Measurements from ENCODE around the gene FAM72D.
"Not testable (repeated sequence)": the region's sequence is repeated elsewhere in the genome, so short reads cannot be mapped to it uniquely, and the experiment has no call there.

FAM72D gene

GRCh38 chr1:145095284-145096057 lies at the start of gene FAM72D, which contains the start of gene SRGAP2B:
Gene FAM72D (plus strand): TSS chr1:145095974. CDS start chr1:145096848, 874 bp downstream.
Gene SRGAP2B (minus strand): TSS chr1:145095328. CDS start chr1:145092901, 2,427 bp downstream.
- DNase-seq, result not testable (repeated sequence)

DNA sequence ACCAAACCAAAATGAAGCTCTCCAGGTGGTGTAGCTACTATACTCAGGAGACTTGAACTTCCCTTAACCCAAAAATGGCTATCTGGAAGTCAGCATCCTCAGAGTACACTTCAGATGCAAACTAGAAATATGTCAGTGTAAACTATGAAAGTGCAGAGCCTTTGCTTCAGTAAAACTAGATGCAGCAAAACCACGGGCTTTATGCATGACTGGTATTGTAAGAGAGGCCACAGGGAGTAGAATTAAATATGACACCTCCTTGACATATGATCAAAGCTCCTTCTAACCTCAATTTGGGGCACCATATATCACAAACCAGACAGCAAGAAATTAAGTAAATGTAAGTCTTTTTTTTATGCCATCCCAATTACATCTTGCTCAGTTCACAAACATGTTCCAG lies 48.2 kb upstream of the FAM72D start:
- not testable (repeated sequence) for DNase-seq

GRCh38 chr1:145048181-145048856 lies 47.5 kb upstream of the FAM72D start:
- not testable (repeated sequence) for DNase-seq

- DNase-seq, result not testable (repeated sequence)
Measured at GRCh38 chr1:145052019-145052776, 43.6 kb upstream of the FAM72D start.

DNA sequence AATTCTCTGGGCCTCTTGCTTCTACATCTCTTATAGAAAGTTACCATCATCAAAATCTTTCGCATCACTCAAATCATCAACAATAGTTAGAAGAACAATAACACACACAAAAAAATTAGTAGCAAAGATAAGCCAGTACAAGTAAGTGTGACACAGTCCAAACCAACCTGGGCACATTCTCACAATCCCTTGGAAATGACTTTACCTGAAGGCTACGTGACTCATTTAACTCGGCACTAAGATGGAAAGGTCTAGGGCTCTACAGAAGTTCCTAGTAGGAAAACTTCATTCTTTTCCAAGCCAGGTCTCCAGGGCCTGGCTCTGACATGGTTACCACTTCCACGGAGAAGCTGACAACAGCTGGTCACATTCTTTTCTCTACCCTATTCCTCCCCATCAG lies 42.3 kb upstream of the FAM72D start:
- DNase-seq, result not testable (repeated sequence)

DNA sequence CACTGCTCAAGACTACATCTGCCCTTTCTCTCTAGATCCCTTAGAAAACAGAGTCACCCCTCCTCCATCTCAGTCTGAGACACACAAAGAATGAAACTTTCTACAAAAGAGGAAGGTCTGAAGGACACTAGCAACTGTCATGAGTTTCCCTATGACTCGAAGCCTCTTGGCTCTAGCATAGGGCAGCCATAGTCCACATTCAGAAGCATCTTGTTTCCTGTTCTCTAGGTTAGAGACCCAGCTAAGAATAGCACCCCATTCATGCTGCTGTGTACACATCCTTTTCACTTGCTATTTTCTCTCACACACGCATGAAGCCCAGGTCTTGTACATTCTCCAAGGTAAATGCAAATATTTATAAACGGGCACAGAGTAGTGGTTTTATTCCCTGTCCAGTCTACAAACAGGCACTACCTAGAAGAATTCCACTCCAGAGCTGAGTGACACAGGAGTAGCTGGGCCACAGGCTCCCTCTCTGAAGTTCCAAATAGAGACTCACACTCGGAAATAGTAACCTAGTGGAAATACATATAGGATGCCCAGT lies 40.5 kb upstream of the FAM72D start:
- DNase-seq, result not testable (repeated sequence)

GRCh38 chr1:145058184-145058583 lies 37.6 kb upstream of the FAM72D start:
- DNase-seq, result not testable (repeated sequence)

GRCh38 chr1:145063285-145063684 lies 32.5 kb upstream of the FAM72D start:
- not testable (repeated sequence) for DNase-seq

DNA sequence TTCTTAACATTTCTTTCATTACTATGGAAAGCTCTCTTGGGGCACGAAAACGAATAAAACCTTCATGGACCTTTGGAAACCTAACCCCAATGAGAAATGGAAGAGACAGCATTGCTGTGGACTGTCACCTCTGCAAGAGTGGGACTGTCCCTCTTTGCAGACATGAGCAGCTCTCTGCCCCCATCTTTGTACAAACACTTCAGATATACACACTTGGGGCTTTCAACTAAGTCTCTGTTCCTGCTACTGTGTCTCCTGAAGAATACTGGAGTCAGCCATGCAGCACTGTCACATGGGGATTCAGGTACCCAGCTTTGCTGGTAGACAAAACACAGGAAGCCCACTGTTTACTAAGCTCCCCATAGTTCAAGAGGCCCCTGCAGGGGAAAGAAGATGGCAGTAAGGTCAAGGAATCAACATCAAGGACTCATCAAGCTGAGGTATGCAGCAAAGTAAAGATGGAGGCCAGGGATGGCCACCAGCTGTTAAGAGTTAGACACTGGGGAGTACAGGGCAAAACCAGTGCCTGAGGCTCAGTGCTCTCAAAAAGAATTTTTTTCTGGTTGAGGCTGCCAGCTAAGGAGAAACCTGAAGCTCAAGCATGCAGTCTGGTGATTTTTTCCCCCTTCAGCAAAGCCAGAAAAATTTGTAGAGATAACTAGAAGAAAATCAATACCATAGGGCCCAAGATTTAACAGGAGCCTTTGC lies 31.7 kb upstream of the FAM72D start:
- DNase-seq, result not testable (repeated sequence)

- DNase-seq, result not testable (repeated sequence)
Measured at GRCh38 chr1:145065194-145065826, 30.5 kb upstream of the FAM72D start.

DNA sequence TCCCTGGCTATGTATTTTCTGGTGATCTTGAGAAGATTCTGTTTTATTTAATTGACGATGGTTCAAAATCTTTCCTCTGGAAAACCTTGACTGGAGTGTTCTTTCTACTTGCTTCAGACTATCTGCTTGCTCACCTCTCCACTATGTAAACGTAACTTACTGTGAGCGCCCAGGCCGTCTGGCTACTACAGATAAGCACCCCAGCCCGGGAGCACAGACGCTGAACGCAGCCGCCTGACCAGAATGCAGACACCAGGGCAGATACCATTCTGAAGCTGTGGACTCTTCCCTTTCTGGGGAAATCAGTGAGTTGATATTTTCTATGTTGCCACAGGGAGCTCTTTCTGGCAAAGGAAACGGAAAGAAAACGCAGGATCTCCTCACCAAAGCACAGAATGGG lies 29.3 kb upstream of the FAM72D start:
- not testable (repeated sequence) for DNase-seq

DNA sequence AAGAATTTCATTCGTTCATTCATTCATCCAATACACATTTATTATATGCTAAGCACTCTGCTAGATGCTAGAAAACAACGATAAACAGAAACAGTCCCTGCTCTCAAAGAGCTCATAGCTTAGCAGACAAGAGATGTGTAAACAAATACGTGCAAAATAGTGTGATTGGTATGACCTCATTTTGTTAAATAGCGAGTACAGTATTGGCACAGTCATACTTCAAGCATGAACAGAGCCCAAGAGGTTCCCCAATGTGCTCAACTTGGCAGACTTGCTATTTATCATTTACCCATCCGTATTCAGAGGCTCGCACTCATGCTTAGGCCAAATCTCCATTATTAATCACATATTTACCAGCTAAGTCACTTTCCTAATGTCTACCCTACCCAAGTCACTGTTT lies 24.2 kb upstream of the FAM72D start:
- not testable (repeated sequence) for DNase-seq

GRCh38 chr1:145074021-145074559 lies 21.7 kb upstream of the FAM72D start:
- not testable (repeated sequence) for DNase-seq

DNA sequence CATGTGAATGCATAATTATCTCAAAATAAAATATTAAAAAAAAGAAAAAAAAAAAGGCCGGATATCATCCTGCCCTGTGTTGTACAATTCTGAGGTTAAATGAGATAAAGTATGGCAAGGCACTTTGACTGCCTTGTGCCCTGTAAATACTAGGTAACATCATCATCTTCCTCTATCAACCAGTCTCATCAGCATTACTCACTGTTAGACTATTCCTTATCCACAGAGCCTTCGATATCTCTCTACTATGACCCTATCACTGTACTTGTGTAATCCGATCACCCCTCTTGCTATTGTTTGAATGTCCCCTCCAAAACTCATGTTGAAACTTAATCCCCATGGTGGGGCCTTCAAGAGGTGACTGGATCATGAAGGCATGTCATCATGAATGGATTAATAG lies 18.9 kb upstream of the FAM72D start:
- DNase-seq, result not testable (repeated sequence)

- not testable (repeated sequence) for DNase-seq
Measured at GRCh38 chr1:145077872-145078786, 17.6 kb upstream of the FAM72D start.

DNA sequence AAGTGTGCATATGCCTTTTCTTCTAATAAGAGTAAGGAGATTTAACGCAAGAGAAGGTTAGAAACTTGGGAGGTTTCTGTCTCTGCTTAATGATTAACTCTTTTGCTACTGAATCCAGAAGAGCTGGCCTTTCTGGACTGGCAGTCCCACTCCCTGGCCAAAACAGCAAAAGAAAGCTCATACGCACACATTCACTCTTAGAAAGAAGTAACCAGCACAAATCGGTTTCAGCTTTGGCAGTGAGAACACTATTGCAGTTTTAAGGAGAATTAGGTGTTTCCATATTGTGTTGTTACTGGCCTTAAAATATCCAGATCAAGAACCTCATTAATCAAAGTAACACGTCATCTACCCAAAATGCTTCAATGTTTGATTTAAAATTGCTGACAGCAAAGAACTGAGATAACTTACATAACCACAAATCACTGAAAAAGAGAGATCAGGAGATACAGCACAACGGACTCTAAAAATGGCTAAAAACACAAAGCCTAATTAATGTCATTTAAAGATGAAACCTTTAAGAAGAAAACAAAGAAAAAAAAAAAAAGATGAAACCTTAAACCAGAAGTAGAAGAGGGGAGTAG lies 16.9 kb upstream of the FAM72D start:
- DNase-seq, result not testable (repeated sequence)

- not testable (repeated sequence) for DNase-seq
Measured at GRCh38 chr1:145079737-145080136, 16.0 kb upstream of the FAM72D start.

DNA sequence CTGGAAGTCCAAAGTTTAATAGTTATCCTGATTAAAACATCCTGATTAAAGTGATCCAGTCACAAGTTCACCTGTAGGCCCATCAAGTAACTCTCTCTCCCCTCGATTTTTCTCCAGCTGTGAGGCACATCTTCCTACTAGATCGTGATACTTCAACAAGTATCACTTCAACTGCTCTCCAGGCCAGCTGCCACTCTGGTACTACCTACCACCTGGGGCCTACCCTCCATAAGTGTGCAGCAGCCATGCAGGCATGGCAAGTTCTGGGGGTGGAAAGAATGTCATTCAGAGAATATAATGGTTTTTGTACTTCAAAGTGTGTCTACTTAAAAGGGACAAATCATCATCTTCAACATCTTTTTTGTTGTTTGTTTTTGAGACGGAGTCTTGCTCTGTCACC lies 15.6 kb upstream of the FAM72D start:
- DNase-seq, result not testable (repeated sequence)

- not testable (repeated sequence) for DNase-seq
Measured at GRCh38 chr1:145082483-145083255, 13.1 kb upstream of the FAM72D start.

Data from left hindlimb (tissue), 1 donor.